Activated CD4-positive, CD25-positive, alpha-beta regulatory T cell treated with anti-CD3 and anti-CD28 coated beads, Interleukin-2, amount 50 U/mL, for 24 hours (primary cell): Measurements from ENCODE around the gene SUGP2.

Source experiments
- ATAC-seq, 2 donors: fragments of 150-1000 bp; cut with Tn5 transposase; one replicate each; pipeline ENCODE4 v1.10.0; 2021; ENCODE audit warnings: mild to moderate bottlenecking in 1 of 2, moderate library complexity in 1 of 2

The SUGP2 gene

GRCh38 chr19:18948976-18949356, 84.4 kb downstream of the SUGP2 start:
- no peak for ATAC-seq

- ATAC-seq, result no peak
Measured at GRCh38 chr19:18948075-18948975, 85.0 kb downstream of the SUGP2 start.

GRCh38 chr19:18946918-18947317, 86.4 kb downstream of the SUGP2 start:
- ATAC-seq, result no peak

GRCh38 chr19:18946335-18946734, 87.0 kb downstream of the SUGP2 start:
- ATAC-seq, result no peak

GRCh38 chr19:18945297-18945696, 88.0 kb downstream of the SUGP2 start:
- ATAC-seq, result no peak

GRCh38 chr19:18943465-18943864, 89.9 kb downstream of the SUGP2 start:
- no peak for ATAC-seq

- ATAC-seq, result no peak
Measured at GRCh38 chr19:18942692-18943091, 90.6 kb downstream of the SUGP2 start.

- ATAC-seq, result no peak
Measured at GRCh38 chr19:18941628-18942354, 91.5 kb downstream of the SUGP2 start.
